ENCODE results near the gene HES7. TPM values are rescaled to one million over a fixed set of nuclear protein-coding genes. Genes with fewer than 3 reads are reported as not detected.

HES7 gene
- total RNA-seq, 1 experiment from 2014 or later = 0.33 TPM

GRCh38 chr17:8117980-8118768 lies 5.7 kb downstream of the HES7 start, which contains the start of gene ALOXE3:
Gene ALOXE3, minus strand, starts transcription at chr17:8118514. Its CDS starts 524 bp downstream, at chr17:8117990.
- Histone ChIP-seq H4K5ac (ENCODE audit: insufficient read length, low read depth, low read length) (no peak within 1 kb of the TSS), H3K4me1 (ENCODE audit: insufficient read depth, low read length) (no peaks in the 10 kb centered on the region), H2BK15ac (ENCODE audit: low read depth, low read length) (no peak within 1 kb of the TSS), H2AFZ (ENCODE audit: low read length) (peak within 1 kb of the TSS; percentile 86), H2BK12ac (ENCODE audit: insufficient read length, low read depth, low read length) (no peak within 1 kb of the TSS), H3K27ac (ENCODE audit: insufficient read length, low read depth, low read length) (no peak within 1 kb of the TSS), H3K9me3 (ENCODE audit: control insufficient read depth, low read depth, low read length) (no peaks in the 10 kb centered on the region), H3K4me2 (ENCODE audit: insufficient read depth, insufficient read length, low read length) (peak within 1 kb of the TSS; percentile 99), H3K14ac (ENCODE audit: insufficient read depth, low read length) (no peak within 1 kb of the TSS), H3K79me1 (ENCODE audit: insufficient read depth, low read depth, low read length, poor library complexity, severe bottlenecking) (no peaks in the 10 kb centered on the region), H2BK120ac (ENCODE audit: low read depth, low read length, poor library complexity, severe bottlenecking) (no peak within 1 kb of the TSS), H2BK5ac (ENCODE audit: insufficient read length, low read length) (no peak within 1 kb of the TSS), H3K18ac (ENCODE audit: insufficient read length, low read depth, low read length) (no peak within 1 kb of the TSS), H4K91ac (ENCODE audit: insufficient read length, low read depth, low read length) (no peak within 1 kb of the TSS), H3K4ac (ENCODE audit: low read depth, low read length) (no peak within 1 kb of the TSS), H3K79me2 (ENCODE audit: insufficient read depth, low read length) (no peaks in the 10 kb centered on the region), H2BK20ac (ENCODE audit: low read depth, low read length, poor library complexity, severe bottlenecking) (no peak within 1 kb of the TSS), H3K9ac (ENCODE audit: extremely low read depth, insufficient read length, low read length) (no peak within 1 kb of the TSS), H3K23me2 (ENCODE audit: insufficient read length, low read depth, low read length, poor library complexity, severe bottlenecking) (peaks cover 31% of the 10 kb centered on the region), H3K27me3 (ENCODE audit: insufficient read depth, low read length) (peaks cover 25% of the 10 kb centered on the region), H3K56ac (ENCODE audit: insufficient read length, low read depth, low read length) (no peak within 1 kb of the TSS), H3T11ph (ENCODE audit: low read length) (no peak within 1 kb of the TSS), H2AK5ac (ENCODE audit: insufficient read length, low read length) (no peak within 1 kb of the TSS), H3K23ac (ENCODE audit: insufficient read length, low read depth, low read length) (no peak within 1 kb of the TSS), H4K20me1 (ENCODE audit: control insufficient read depth, insufficient read depth, insufficient read length) (no peaks in the 10 kb centered on the region), H4K8ac (replicated peaks; ENCODE audit: insufficient read length, low read depth, low read length) (no peak within 1 kb of the TSS)
- Mint-ChIP-seq H3K36me3 (ENCODE audit: insufficient read depth in 1 of 3, low read depth in 3 of 3) (no peaks in the 10 kb centered on the region; a peak in 1 of 7 replicates), H3K27me3 (ENCODE audit: low read depth) (peaks cover 85% of the 10 kb centered on the region), H3K4me3 (peak within 1 kb of the TSS; percentile 91 to 93), H3K9me3 (peaks cover 2 to 3% of the 10 kb centered on the region in 2 experiments; a peak in 2 of 5 replicates), H3K27ac (peak within 1 kb of the TSS in 2 of 3 experiments; percentile 73 to 85; a peak in 3 of 7 replicates), H3K4me1 (peaks cover 15 to 22% of the 10 kb centered on the region in 2 experiments)
- peak; percentile 74 for DNase-seq
- WGBS (ENCODE audit: extremely low coverage, insufficient read length, low lambda C conversion rate) = no CpG with 5 or more reads among the region's 33 CpGs
- no peak for TF ChIP-seq CTCF (conservative IDR thresholded peaks at IDR 0.05)

Measured in H9 (cell line).